ENCODE measurements around the gene SMOC1. TPM values are rescaled to one million over a fixed set of nuclear protein-coding genes. Genes with fewer than 3 reads are reported as not detected.

Gene SMOC1
- total and polyA plus RNA-seq, 2 donors (not counting 1 experiment from before 2014, with no cell fraction given): 0.06 TPM; not detected in 1

- Histone ChIP-seq H3K79me2 (ENCODE audit: control insufficient read depth, insufficient read depth, low read length) (no peaks in the 10 kb centered on the region), H3K4me1 (ENCODE audit: control insufficient read depth, extremely low read depth, insufficient read depth, low read length) (no peaks in the 10 kb centered on the region), H3K27me3 (ENCODE audit: control insufficient read depth, insufficient read depth, low read length) (no peaks in the 10 kb centered on the region), H3K27ac (ENCODE audit: insufficient read depth, low read length) (no peak overlapping the region), H3K4me3 (replicated peaks in 1 of 4; ENCODE audit: control extremely low read depth in 1 of 4, insufficient read depth in 1 of 4, low read depth in 3 of 4, low read length in 4 of 4) (no peak overlapping the region), H3K9me3 (ENCODE audit: control insufficient read depth, insufficient read depth, low read depth, low read length) (no peaks in the 10 kb centered on the region), H3K9ac (ENCODE audit: insufficient read depth, low read length) (no peak overlapping the region), H3K36me3 (ENCODE audit: control insufficient read depth, insufficient read depth, low read length) (no peaks in the 10 kb centered on the region), H3K4me2 (ENCODE audit: extremely low read depth, insufficient read depth, low read length) (no peak overlapping the region), H2AFZ (ENCODE audit: low read length) (no peak overlapping the region), H4K20me1 (ENCODE audit: control insufficient read depth, extremely low read depth, insufficient read depth, low read length) (no peaks in the 10 kb centered on the region)
- DNase-seq (ENCODE audit: low read depth in 2 of 2): no peak
- no peak for TF ChIP-seq EZH2 (IDR thresholded peaks at IDR 0.05; ENCODE audit: low read length, missing control alignments)
- no peak for TF ChIP-seq CTCF (conservative IDR thresholded peaks at IDR 0.05 in 1 of 2, IDR thresholded peaks at IDR 0.05 in 1 of 2; ENCODE audit: low read depth in 1 of 2, low read length in 2 of 2)
Observed at GRCh38 chr14:70050136-70050535, 170.9 kb downstream of the SMOC1 start.

DNA sequence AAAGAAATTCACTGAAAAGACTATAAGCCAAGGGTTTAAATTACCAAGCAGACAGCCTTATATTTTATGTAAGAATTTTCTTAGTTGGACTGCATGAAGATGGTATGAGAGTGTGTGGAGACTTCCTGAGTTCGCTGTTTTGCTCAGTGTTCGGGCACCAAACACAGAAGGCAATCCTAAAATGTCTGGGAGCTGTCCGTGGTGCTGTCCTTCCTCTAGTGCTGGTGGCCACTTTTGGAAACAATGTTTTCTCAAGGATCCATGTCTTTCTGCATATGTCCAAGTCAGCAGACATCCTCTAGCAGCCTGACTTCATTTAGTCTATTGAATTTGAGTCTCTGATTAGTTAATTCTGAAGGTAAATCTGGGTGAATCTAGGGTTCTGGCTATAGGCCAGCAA is 173.8 kb downstream of the SMOC1 start:
- Histone ChIP-seq H3K4me3 (replicated peaks in 1 of 4; ENCODE audit: control extremely low read depth in 1 of 4, insufficient read depth in 1 of 4, low read depth in 3 of 4, low read length in 4 of 4) (no peak overlapping the region), H3K9me3 (ENCODE audit: control insufficient read depth, insufficient read depth, low read depth, low read length) (no peaks in the 10 kb centered on the region), H3K9ac (ENCODE audit: insufficient read depth, low read length) (no peak overlapping the region), H3K4me1 (ENCODE audit: control insufficient read depth, extremely low read depth, insufficient read depth, low read length) (no peaks in the 10 kb centered on the region), H3K36me3 (ENCODE audit: control insufficient read depth, insufficient read depth, low read length) (no peaks in the 10 kb centered on the region), H3K79me2 (ENCODE audit: control insufficient read depth, insufficient read depth, low read length) (no peaks in the 10 kb centered on the region), H3K27me3 (ENCODE audit: control insufficient read depth, insufficient read depth, low read length) (no peaks in the 10 kb centered on the region), H4K20me1 (ENCODE audit: control insufficient read depth, extremely low read depth, insufficient read depth, low read length) (no peaks in the 10 kb centered on the region), H2AFZ (ENCODE audit: low read length) (no peak overlapping the region), H3K4me2 (ENCODE audit: extremely low read depth, insufficient read depth, low read length) (no peak overlapping the region), H3K27ac (ENCODE audit: insufficient read depth, low read length) (no peak overlapping the region)
- no peak for TF ChIP-seq CTCF (conservative IDR thresholded peaks at IDR 0.05 in 1 of 2, IDR thresholded peaks at IDR 0.05 in 1 of 2; ENCODE audit: low read depth in 1 of 2, low read length in 2 of 2)
- no peak for TF ChIP-seq EZH2 (IDR thresholded peaks at IDR 0.05; ENCODE audit: low read length, missing control alignments)
- peak; percentile 9 to 41 for DNase-seq (ENCODE audit: low read depth in 2 of 2)

DNA sequence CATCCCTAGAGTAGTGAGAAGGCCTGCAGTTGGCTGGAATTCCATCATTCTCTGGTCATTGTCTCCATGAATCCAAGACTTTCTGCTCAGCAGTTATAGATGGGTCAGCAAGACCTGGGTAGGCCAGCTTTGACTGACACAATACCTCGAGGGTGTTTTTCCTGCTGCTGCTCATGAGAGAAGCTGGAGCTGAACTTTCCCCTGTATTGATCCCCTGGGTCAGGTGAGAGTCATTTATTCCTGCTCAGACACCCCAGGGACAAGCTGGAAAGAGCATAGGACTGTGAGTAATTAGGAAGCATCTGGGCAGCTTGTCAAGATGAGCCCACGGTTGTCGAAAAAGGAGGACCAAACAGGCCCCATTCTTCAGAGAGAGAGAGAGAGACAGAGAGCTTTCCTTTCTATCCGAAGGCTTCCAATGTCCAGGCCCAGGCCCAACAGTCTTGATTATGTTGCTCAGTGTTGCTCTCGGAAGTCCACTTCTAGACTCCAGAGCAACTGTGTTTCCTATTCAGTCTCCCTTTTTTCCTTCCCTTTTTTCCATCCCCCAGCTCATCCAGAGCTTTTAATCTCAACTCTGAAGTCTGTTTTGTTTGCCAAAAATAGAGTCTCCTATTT is 178.4 kb downstream of the SMOC1 start:
- Histone ChIP-seq H3K36me3 (ENCODE audit: control insufficient read depth, insufficient read depth, low read length) (no peaks in the 10 kb centered on the region), H3K9ac (ENCODE audit: insufficient read depth, low read length) (no peak overlapping the region), H3K9me3 (ENCODE audit: control insufficient read depth, insufficient read depth, low read depth, low read length) (no peaks in the 10 kb centered on the region), H3K27ac (ENCODE audit: insufficient read depth, low read length) (no peak overlapping the region), H2AFZ (ENCODE audit: low read length) (no peak overlapping the region), H3K79me2 (ENCODE audit: control insufficient read depth, insufficient read depth, low read length) (no peaks in the 10 kb centered on the region), H3K4me3 (replicated peaks in 1 of 4; ENCODE audit: control extremely low read depth in 1 of 4, insufficient read depth in 1 of 4, low read depth in 3 of 4, low read length in 4 of 4) (no peak overlapping the region), H3K4me2 (ENCODE audit: extremely low read depth, insufficient read depth, low read length) (no peak overlapping the region), H4K20me1 (ENCODE audit: control insufficient read depth, extremely low read depth, insufficient read depth, low read length) (no peaks in the 10 kb centered on the region), H3K27me3 (ENCODE audit: control insufficient read depth, insufficient read depth, low read length) (no peaks in the 10 kb centered on the region), H3K4me1 (ENCODE audit: control insufficient read depth, extremely low read depth, insufficient read depth, low read length) (no peaks in the 10 kb centered on the region)
- TF ChIP-seq EZH2 (IDR thresholded peaks at IDR 0.05; ENCODE audit: low read length, missing control alignments) (no peak), CTCF (conservative IDR thresholded peaks at IDR 0.05 in 1 of 2, IDR thresholded peaks at IDR 0.05 in 1 of 2; ENCODE audit: low read depth in 1 of 2, low read length in 2 of 2) (no peak)
- no peak for DNase-seq (ENCODE audit: low read depth in 2 of 2)

All from fibroblast of lung (primary cell).